Suppressor macrophage treated with lipopolysaccharide for 1 hour (primary cell): ENCODE measurements around the gene GRIK4.
A peak's percentile ranks its signal among the peaks of the same experiment; 100 is the strongest.
"Not testable (repeated sequence)": the region's sequence is repeated elsewhere in the genome, so short reads cannot be mapped to it uniquely, and the experiment has no call there.

Experiments
- DNase-seq, 3 donors: peaks; one replicate each; pipeline ENCODE4 v3.0.0-alpha.2; 2020 to 2022

The GRIK4 gene

DNA sequence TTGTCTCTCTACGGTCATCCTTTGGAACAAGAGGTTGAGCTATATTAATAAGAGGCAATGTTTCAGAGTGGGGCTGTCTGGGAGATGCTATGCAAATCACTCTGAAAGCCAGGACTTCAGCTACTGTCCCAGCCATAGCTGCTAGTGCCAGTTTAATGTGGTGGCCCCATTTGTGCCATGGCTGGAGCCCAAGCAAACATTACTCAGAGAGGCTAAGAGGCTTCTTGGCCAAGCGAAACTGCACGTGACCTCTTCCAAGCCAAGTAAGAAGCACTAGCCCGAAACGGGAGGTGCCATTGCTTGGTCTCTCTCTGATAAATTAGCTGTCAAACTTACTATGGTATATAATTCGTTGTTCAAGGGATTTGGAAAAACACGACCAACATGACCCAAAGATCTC, 462.0 kb downstream of the GRIK4 start:
- DNase-seq = no peak

DNA sequence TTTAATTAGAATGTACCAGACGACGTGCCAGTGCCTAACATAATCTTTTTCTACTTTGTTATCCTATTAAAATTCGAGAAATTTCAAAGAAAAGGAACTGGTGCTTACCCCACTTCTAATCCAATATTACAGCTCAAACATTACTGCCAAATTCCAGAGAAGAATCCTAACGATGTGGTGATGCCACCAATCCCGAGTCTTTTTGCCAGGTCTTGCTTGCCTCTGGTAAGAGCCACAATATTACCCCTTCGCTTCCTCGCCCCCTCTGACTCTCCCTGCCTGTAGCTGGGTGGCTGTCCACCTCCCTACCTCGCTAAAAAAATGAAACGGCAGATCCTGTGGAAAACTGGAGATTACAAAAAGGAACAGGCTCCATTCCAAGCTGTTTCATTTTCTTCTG, 462.9 kb downstream of the GRIK4 start:
- DNase-seq = no peak

DNA sequence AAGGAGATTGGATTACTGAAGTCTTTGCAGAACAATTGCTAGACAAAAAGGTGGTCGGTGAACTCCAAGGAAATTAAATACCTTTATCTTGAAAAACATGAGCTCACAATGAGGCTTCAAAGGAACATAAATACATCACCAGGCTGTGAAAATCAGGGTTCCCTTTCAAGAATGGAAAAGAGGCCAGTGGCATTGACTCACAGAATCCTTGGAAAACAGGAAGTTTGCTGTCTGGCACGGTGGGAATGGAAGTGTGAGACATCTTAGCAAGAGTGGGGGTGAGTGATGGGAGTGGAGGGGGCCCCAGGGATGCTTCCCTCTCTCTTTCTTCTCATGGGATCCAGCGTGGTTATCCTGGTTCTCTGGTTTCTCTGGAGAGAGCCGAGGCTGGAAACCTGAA, 463.4 kb downstream of the GRIK4 start:
- no peak for DNase-seq

DNA sequence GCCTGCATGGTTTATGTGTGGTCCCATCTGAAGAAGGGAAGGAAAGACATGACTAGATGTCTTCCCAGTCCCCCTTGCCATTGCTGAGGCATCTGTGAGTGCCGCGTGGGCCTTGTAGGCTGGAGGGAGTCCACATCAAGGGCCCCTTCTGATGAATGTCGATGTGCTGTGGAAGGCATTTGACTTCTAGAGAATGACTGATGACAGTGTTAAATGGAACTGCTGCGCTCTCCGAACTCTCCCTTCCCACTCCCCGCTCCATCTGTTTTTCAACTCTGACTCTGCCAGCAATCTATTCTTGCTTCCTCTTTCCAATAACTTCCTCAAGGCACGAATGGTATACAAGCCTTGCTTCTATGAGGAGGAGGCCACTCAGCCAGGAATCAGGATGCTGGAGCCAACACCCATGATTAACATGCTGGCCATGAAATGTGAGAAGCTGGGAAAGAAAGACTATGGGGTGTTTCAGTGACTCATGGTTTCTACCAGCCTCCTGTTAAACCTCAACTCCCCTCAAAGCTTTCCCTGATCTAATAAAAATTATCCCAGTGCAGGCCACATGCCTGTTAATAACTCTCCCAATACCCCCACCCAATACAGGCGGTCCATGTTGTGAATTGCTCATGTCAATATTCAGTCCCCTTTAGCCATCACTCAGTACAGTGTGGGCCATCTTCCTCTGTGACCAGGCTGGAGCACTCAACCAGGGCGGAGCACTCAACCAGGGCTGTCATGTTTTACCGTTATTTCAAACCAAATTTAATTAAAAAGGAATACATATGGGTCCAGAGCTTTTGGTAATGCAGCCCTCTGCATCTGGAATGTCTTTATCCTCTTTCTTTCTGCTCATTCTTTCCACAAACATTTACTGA, 466.0 kb downstream of the GRIK4 start:
- no peak for DNase-seq

DNA sequence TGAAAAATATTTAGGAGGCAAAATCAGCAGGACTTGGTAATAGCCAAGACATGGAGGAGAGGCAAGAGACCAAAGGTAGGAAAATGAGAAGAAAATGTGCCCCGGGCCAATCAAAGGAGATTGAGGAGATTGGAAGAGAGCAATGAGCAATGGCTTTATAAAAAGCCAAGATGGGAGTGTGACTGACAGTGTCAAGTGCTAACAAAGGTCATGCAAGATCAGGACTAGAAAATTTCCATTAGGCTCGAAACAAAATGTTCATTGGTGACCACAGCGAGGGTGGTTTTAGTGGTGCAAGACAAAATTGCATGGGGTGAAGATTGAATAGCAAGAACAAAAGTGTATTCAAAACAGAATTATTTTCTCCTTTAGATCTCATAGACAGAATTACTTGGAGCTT, 467.2 kb downstream of the GRIK4 start:
- DNase-seq = no peak

DNA sequence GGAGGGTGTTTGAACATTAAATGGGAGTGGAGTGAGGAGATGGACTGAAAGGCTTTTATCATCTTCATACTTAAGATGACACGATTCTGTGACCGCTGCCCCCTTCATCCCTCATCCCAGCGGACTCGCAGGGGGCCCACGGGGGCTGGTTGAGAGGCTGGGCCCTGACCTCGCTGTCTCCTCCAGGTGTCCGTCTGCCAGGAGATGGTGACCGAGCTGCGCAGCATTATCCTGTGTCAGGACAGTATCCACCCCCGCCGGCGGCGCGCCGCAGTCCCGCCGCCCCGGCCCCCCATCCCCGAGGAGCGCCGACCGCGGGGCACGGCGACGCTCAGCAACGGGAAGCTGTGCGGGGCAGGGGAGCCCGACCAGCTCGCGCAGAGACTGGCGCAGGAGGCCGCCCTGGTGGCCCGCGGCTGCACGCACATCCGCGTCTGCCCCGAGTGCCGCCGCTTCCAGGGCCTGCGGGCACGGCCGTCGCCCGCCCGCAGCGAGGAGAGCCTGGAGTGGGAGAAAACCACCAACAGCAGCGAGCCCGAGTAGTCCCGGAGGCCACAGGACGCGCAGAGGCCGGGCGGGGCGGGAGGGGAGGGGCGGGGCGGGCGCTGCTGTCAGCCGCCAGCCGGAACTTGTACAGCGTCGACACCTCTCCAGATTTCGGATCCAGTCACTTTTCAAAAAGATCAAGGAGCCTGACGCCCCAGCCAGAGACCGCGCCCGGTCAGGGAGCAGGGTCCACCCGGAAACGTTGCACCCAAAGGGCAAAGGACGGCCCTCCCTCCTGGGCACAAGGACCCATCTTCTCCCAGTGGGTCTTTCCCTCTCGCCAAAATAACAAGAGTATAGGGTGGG, 474.4 kb downstream of the GRIK4 start:
- DNase-seq = peak; percentile 48 to 68 (median 51)

DNA sequence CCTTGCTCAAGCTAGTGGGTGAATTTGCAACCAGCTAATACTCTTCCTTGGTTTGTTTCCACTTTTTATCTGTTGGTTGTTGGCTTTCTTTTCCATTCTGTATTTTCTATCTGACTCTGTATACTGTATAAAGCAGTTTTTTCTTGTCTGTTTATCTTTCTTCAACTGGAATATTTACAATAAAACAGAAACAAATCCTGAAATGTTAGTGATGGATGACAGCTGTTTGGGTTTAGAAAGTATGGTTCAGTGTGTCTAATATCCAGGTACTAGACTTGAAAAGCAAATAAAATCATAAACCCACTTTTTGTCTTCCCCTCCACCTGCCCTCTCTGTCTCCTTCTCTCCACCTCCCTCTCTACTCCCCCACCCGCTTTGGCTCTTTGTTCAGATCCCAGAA, 477.1 kb downstream of the GRIK4 start:
- no peak for DNase-seq

DNA sequence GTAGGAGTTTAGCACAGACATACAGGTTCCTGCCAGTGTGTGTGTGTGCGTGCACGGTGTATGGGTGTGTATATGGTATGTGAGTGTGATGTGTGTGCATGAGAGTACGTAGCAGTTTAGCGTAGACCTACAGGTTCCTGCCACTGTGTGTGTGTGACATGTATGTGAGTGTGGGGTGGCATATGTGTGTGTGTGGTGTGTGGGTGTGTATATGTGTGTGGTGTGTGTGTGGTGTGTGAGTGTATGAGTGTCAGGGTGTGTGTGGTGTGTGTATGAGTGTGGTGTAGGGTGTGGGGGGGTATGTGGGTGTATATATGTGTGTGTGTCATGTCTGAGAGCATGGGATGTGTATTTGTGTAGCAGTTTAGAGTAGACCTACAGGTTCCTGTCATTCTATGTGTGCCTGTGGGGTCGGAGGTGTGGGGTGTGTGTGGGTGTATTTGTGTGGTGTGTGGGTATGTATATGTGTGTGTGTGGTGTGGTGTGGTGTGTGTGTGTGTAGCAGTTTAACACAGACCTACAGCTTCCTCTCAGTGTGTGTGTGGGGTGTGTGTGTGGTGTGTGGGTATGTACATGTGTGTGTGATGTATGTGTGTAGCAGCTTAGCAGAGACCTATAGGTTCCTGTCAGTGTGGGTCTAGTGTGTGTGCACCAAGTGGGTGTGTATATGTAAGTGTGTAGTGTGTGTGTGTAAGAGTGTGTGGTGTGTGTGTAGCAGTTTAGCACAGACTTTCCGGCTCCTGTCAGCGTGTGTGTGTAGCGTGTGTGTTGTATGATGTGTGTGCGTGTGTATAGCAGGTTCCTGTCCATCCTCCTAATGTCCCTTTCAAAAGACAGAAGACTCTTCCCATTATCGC, 480.5 kb downstream of the GRIK4 start:
- no peak for DNase-seq

DNA sequence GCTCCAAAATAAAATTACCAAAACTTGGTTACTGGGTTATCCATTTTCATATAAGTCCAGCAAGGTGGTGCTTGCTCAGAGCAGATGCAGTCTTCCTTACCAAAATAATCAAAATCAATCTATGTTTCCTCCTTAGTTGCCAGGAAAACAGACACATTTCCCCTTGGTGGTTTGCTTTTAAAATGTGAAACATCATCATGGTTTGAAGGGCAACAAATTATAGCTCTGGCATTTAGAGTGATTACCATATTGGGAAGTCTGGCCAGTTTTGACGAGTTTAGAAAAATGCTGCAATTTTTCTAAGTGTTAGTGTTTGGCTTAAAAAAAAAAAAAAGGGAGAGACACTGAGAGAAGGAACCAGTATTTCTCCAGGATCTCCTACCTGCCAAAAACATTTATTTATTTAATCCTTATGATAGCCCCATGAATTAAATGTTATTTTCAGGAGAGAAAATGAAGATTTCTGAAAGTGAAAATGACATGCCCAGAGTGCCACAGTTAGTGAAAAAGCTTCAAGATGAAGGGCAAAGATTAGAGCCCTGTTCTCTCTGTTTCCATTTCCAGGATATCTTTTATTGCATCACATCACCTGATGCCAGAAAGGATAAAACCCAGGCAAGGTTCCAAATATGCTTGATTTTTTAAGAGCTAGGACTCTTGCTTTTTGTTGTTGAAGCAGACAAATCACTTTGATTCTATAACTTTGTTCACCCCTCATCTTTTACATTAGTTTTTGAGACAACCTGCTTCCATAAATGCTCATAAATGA, 482.7 kb downstream of the GRIK4 start:
- DNase-seq = no peak

DNA sequence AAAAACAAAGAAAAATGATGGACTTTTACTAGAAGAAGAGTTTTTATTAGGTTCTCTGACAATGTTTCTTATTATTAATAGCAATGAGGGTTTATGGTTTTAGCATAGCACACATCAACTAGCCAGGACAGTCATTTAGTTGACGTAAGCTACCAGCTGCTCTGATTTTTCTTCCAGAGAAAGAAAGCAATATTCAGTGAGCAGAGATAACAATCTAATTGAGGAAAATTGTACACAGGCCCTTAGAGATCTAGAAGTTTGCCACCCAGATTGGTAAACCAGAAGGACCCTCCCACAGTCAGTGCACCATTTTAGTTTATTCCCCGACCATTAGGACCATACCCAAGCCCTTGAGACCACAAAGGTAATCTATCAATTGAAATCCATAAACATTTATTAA, 483.6 kb downstream of the GRIK4 start:
- no peak for DNase-seq

DNA sequence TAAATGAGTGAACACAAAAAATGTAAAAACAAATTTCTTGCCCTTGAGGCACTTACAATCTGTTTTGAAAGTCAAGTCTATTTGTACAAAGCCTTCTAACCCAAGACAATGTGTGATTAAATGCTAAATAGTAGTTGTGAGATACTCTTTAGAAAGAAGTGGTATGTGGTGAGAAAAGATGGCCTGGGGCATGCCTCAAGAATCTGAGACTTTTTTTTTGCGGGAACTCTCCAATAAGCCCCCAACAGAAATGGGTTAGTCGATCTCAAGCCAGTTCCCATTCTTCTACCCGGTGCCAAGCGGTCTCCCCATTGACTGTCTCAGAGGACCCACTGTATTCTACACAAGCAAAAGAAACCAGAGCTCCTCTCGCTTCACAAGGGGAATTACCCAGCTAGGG, 485.4 kb downstream of the GRIK4 start:
- no peak for DNase-seq

DNA sequence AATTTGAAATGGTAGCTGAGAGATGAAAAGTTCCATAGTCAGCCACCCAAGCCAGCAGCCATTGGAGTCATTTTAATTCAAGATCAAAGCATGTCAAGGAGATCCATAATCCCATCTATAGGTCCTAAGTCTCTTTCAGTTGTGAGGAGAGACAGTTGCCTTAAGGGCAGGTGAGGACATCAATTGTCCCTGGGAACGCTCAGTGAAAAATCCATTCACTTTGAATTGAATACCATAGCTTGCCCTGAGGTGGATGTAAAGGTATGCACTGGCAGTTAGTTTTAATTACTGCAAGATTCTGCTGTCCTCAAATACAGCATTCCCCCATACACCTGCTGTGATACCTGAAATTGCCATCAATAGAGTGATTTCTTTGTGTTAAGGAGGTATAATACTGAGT, 487.0 kb downstream of the GRIK4 start:
- no peak for DNase-seq

DNA sequence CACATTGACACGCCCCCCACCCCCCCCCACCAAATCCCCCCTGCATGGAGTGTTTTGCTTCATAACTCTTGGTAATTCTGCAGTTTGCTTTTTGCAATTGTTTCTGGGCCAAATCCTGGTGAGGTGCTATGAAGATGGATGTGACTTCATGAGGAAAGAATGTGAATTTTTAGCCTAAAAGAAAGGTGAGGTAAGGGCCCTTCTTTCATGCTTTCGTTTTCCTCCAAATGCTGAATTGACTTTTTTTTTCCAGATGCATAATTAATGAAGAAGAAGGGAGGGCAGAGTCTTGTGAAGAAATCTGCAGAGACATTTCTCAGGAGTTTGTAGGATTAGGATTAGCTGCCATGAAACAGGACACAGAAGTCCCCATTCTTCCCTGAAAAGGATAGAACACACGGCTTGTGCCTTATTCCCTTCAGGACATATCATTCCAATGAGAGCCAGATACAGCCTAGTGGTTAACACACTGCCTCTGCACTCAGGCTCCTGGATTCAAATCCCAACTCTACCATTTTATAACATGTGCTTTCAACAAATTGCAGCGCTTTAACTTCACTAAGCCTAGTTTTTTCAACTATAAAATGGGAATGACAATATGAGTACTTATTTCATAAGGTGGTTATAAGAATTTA, 492.8 kb downstream of the GRIK4 start:
- DNase-seq = no peak

DNA sequence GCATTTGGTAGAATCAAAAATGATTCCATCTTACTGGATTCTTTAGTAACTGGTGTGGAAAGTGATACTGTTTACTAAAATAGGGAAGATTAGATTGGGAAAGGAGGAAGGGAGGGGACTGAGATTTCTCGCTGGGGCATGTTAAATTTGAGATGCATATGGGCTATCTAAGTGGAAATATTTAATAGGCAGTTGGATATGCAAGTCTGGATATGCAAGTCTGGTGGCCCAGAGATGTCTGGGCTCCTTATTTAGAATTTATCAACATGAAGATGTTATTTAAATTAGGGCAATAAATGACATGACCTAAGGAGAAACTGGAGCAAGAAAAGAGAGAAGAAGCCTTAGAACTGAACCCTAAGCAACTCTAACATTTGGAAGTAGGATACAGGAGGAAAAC, 495.4 kb downstream of the GRIK4 start:
- DNase-seq = no peak

DNA sequence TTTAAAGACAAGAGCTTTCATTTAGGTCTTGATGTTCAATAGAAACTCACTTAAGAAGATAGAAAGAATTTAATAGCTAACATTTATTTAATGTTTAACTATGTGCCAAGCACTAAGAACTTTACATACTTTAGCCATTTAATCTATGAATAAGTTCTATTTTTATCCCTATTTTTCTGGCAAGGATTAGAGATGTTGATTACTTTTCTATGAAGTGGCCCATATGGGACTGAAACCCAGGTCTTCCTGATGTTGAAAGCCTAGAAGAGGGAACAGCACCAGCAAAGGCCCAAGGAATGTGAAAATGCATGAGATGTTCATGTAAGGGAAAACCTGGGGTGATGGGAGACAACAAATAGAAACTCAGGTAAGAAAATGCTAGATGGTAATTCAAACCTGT, 497.0 kb downstream of the GRIK4 start:
- no peak for DNase-seq

DNA sequence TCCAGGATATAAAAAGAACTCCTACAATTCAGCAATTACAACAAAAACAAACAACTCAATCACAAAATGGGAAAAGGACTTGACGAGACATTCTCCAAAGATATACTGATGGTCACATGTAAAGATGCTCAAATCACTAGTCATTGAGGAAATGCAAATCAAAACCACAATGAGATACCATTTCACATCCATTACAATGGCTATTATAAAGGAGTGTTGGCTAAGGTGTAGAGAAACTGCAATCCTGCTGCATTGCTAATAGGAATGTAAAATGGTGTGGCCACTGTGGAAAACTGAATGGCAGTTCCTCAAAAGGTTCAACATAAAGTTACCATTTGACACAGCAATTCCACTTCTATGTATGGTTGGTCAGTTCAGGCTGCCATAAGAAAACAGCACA, 500.5 kb downstream of the GRIK4 start:
- DNase-seq = no peak

DNA sequence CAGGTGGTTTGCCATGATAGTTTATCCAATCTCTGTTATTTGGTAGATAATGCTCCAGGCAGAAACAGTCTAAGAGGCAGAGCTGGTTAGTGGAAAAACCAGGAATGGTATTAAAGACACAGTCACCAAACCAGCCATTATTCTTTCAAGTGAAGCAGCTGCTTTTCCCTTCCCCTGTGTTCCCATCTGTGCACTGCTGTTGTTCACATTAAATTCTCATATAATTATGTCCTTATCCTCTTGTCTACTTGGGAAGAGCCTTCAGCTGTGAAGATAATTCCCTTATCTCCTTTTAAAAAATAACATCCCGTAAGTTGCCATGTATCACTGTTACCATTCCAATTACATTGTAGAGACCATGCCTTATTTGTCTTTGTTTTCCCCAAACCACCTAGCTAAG, 507.2 kb downstream of the GRIK4 start:
- no peak for DNase-seq

DNA sequence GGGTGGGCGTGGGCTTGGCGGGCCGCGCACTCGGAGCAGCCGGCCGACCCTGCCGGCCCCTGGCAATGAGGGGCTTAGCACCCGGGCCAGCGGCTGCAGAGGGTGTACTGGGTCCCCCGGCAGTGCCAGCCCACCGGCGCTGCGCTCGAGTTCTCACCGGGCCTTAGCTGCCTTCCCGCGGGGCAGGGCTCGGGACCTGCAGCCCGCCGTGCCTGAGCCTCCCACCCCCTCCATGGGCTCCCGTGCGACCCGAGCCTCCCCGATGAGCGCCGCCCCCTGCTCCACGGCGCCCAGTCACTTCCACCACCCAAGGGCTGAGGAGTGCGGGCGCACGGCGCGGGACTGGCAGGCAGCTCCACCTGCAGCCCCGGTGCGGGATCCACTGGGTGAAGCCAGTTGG, 510.2 kb downstream of the GRIK4 start:
- not testable (repeated sequence) for DNase-seq

DNA sequence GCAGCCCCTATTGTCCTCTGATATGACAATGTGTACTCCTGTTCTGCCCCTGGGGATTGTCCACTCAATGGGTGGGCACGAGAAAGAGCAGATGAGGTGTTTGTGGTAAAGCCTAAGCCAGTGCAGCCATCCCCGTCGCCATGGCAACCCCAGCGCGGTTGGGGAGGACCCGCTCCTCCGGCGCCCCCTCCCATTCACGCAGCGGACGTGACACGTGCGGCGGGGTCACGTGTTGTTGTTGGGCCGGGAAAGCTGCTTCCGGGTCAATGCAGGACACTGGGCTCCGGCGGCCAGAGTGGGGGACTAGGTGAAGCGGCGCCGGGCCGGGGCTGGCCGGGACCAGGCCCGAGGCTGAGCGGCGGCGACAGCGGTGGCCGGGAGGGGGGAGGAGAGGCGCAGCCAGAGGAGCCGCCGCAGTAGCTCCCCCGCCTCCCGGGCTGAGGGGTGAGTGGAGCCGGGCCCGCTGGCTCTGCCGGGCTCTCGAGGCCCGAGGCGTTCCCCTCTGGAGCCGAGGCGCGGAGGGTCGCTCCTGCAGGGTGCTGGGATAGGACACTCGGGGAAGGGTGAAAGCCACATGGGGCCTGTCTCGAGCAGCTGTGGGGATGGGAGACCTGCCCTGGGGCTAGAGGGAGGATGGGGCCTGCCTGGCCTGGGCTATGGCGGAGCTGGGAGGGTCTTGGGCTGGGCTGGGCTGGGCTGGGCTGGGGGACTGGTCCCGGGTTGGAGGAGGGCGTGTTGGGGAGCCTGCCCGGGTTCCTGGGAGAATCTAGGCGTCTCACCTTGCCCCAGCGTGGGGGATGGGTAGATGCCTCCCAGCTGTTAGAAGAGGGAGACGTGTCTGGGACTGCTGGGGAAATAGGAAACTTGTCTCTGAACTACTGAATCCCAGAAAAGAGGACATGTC, 512.6 kb downstream of the GRIK4 start, which contains the start of gene TBCEL:
Gene TBCEL, plus strand, starts transcription at position 255 of the 904 bp plus-strand sequence. CDS start 21,589 bp downstream, outside the sequence.
- DNase-seq = peak; percentile 62 to 78 (median 63)

DNA sequence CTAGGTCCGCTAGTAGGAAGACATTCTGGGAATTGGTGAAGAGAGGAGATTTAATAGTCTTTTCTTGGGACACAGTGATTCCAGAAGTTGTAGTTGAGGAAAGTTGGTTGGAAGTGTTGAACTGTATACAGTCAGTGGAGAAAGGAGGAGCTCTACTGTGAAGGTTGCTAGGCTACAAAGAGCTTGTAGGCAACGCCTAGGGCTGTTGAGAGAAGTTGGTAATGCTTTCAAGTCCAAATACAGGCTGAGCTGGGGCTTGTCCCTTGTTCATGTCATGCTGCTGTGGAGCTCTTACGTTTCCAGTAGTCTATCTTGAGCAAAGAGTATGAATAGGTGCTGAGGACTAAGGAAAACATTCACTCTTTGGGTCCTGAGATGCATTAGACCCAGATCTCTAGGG, 513.4 kb downstream of the GRIK4 start:
- peak in 2 of 3 donors; percentile 10 for DNase-seq

DNA sequence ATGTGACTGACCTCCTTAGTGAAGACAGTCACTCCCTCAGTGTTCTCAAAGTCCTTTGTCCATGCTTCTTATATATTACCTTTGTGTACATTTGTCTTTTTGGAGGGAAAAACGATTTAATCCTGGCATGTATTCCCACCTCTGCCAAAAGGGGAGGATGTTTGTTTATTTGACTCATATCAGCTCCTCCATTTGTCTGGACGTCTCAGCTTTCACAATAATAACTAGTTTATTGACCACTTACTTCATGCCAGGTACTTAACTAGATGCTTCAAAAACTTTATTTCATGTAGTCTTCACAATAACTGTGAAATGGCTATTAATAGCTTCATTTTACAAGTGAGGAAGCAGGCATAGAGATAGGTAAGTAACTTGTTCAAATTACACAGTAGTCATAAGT, 517.6 kb downstream of the GRIK4 start:
- DNase-seq = no peak
